Right hindlimb (tissue), 1 donor: ENCODE data around the gene YWHAH.

Source experiments
- DNase-seq: peaks from one replicate; pipeline ENCODE4 v3.0.0-alpha.2; 2018

YWHAH gene

DNA sequence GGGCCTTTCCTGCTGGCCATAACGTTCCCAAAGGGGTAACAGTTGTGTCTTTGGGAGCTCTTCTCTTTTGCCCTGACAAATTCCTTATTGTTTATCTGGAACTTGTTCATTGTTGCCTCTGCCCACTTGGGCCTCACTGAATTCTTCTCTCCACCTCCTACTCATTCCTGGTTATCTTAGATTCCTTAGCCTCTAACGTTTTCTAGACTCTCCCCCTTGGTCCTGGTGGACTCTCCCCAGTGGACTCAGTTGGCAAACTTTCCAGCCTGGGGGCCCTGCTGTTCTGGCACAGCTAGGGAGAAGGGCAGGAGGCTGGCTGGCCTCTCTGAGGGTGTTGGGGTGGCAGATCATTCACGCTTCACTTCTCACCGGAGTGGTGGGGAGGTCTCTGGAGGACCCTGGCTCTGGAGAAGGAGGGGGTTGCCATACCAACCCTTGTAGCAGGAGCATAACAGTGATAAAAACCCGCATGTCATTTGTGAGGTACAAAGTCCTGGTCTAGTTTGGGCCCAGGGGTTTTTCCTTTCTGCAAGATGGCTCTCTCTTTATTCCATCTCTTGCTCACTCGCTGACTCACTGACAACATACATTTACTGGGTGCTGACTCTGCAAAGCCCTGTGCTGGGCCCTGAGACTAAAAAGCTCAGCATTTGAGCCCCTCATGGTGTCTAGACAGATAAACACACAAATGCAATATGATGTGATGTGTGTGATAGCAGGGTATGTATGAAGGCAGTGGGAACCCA is 39.7 kb downstream of the YWHAH start:
- no peak for DNase-seq

DNA sequence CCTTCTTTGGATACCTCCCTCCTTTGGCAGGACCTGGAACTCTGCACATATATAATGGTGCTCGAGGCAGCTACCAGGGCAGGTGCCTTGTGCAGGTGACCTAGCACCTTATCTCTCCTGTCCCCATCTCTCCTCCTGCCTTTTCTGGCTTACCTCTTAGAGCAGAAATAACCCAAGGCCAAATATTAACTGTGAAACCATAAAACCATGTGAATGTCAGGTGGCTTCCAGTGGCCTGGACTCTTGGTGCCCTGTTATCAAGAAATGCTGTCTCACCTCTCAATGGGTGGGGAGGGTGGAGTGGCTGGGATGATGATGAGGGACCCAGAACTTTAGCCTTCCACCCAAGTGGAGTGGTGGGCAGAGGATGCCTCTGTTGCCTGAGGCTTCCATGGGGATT is 42.9 kb downstream of the YWHAH start:
- DNase-seq, result no peak

DNA sequence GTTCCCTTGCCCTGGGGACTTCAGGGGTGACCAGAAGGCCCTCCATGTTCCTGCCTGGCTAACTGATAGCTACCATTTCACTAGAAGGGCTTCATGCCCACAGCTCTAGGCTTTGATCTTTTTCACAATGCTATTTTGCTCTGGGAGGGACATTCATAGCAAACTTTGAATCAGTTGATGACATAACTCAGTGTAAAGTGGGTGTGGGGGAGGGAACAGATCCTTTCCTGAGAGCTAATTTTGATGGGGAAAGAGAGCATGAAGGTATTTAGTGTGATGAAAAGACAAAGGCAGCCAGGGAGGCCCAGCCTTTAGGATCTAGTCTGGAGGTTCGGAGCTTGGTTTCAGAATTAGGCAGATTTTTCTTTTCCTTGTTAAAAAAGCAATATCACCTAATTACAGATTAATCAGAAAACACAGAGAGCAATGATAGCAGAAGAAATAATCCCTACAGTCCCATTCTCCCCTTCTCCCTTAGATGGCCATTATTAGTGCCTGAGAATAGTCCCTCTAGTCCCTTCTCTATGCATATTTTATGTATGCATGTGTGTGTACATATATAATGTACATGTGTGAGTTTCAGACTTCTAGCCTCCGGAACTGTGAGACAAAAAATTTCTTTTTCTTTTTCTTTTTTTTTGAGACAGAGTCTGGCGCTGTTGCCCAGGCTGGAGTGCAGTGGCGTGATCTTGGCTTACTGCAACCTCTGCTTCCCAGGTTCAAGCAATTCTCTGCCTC is 46.9 kb downstream of the YWHAH start:
- DNase-seq, result no peak

DNA sequence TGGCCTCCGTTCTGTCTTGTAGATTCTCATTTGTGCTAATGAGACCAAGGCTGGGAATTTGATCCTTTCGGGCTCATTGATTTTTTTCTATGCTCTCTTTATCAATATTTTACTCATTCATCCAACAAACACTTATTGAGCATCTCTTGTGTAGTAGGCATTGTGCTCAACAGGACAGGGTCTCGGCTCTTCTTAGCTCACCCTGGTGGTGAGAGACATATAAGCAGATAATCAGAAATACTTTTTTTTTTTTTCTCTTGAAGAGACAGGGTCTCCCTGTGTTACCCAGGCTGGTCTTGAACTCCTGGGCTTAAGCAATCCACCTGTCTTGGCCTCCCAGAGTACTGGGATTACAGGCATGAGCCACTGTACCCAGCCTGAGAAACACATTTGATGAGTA is 50.7 kb downstream of the YWHAH start:
- no peak for DNase-seq

DNA sequence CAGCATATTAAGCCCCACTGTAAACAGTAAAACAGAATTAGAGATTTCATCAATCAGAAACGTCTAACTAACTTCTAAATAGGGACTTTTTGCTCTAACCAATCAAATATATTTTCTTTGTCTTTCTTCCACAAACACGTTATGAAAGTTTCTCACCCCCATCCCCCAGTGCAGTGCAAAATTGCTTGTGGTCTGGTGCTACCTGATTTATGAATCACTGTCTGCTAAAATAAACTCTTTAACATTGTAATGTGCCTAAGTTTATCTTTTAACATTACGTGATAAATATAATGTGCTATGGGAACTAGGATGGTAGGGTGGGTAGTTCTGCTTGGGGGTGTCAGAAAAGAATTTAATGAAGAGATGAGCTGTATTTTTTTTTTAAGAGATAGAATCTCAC is 51.5 kb downstream of the YWHAH start:
- DNase-seq, result no peak

DNA sequence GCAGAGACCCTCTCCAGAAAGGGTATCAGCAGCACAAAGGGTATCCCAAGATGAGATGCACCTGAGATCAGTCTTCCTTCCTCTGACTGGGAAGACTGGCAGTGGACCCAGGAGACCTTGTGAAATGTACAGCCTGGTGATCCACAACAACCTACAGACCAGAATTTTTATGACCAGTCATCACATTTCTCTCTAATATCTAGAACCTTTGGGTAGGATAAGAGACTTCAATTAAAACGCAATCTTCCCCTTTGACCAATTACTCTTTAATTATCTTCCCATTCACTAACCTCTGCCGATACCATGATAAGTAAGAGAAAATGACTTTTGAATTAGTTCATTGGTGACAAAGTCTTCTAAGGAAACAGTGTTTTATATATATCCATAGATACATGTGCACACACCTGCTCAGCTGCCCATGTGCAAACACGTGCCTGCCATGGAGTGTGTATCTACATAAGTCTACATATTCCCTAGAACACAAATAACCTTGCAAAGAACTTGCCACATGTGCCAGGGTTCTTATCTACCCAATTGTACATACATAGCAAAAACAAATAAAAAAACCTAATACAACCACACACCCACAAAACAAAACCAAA is 54.5 kb downstream of the YWHAH start:
- DNase-seq, result no peak

DNA sequence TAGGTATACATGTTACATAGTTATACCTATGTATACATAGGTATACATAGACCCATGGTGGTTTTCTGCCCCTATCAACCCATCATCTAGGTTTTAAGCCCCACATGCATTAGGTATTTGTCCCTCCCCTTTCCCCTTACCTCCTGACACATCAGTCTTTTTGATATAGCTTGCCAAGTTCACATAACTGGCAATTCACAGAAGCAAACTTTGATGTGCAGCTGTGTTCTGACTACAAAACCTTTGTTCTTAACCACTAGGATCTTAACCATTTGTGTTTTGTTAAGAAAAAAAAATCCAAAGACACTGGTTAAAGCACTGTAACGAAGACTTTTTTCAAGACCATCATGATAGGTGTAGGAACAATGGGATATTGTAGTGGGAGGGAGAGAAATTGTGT is 55.8 kb downstream of the YWHAH start:
- no peak for DNase-seq

DNA sequence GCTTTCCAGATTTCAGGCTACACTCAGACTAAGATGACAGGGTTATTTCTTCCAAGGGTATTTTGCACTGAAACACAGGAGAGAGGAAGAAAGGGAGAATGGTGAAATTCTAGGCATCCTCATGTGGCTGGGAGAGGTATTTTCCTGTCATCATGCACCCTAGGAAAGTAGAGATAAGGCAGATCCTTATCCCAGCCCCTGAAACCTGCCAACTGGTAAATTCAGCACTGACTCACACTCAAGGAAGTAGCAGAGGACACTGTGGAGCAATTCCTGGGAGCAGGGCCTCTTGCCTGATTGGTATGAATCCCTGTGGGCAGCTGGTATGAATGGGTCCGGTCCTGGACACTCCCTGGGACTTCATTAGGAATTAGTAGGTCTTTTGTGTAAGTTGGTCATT is 61.1 kb downstream of the YWHAH start:
- DNase-seq, result no peak
